ENCODE results near the gene IRX3. TPM values are rescaled to one million over a fixed set of nuclear protein-coding genes. Genes with fewer than 3 reads are reported as not detected.

The IRX3 gene
- total RNA-seq, 1 experiment from 2014 or later = not detected

DNA sequence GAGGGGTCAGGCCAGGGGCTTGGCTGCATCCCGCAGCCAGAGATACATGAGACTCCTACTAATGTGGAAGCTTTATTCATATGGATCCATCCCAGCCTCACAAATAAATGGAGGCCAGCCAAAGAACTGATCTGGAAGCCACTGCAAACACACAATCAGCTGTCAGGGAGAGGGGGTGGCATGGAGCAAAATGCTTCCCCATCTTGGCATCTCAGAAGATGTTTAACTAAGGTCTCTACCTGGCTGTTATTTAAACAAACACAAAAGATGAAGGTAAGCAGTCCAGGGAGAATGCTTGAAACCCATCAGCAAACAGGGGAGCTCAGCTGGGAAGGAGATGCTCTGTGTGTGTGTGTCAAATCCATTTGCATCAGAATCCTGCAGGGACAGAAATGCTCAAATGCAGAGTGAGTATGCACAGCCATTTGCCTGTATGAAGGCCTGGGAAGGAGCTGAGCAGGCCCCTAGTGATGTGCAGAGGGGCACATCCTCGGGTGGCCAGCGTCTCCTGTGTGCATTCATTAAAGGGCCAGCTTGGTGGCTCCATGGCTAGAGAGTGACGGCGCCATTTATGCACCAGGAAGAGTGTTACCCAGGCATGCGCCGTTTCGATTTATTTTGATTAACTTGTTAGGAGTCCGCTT, 34.2 kb upstream of the IRX3 start:
- Histone ChIP-seq H3K27me3 (ENCODE audit: low read length) (no peaks in the 10 kb centered on the region), H3K4me3 (ENCODE audit: low read length) (no peak overlapping the region), H4K20me1 (ENCODE audit: insufficient read depth, low read depth, low read length) (no peaks in the 10 kb centered on the region), H3K4me1 (ENCODE audit: low read length) (peaks cover 9% of the 10 kb centered on the region; the same call in 1 of the 2 replicates), H2AFZ (ENCODE audit: low read length) (no peak overlapping the region), H3K79me2 (ENCODE audit: low read length) (no peaks in the 10 kb centered on the region), H3K27ac (ENCODE audit: low read length) (no peak overlapping the region), H3K9me3 (ENCODE audit: low read length) (no peaks in the 10 kb centered on the region), H3K4me2 (ENCODE audit: low read depth, low read length, poor library complexity, severe bottlenecking) (no peak overlapping the region), H3K9ac (ENCODE audit: low read length) (no peak overlapping the region), H3K9me2 (replicated peaks; ENCODE audit: insufficient read depth, low read length) (no peaks in the 10 kb centered on the region), H3K36me3 (ENCODE audit: insufficient read depth, low read length) (no peaks in the 10 kb centered on the region)
- no peak for DNase-seq

DNA sequence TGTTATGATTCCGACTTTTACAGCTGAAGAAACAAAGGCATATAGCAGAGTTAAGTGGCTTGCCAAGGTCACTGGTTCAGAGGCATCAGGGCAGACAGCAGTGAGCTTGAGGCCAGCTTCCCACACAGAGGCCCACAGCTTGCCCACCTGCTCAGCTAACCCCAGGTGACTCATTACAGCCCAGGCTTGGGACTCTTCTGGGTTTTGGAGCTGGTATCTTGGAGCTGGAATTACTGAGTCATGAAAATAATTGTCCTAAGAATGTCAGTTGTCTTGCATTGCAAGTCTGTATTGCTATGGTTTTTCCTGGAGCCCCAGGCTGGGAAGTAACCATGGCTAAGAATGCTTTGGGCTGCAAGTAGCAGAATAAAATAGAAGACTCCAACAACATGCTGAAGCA, 32.4 kb upstream of the IRX3 start:
- Histone ChIP-seq H3K4me3 (ENCODE audit: low read length) (no peak overlapping the region), H4K20me1 (ENCODE audit: insufficient read depth, low read depth, low read length) (no peaks in the 10 kb centered on the region), H3K27ac (ENCODE audit: low read length) (no peak overlapping the region), H3K27me3 (ENCODE audit: low read length) (no peaks in the 10 kb centered on the region), H3K79me2 (ENCODE audit: low read length) (no peaks in the 10 kb centered on the region), H3K9me3 (ENCODE audit: low read length) (no peaks in the 10 kb centered on the region), H3K4me2 (ENCODE audit: low read depth, low read length, poor library complexity, severe bottlenecking) (no peak overlapping the region), H3K9me2 (replicated peaks; ENCODE audit: insufficient read depth, low read length) (no peaks in the 10 kb centered on the region), H3K4me1 (ENCODE audit: low read length) (peaks cover 9% of the 10 kb centered on the region; the same call in 1 of the 2 replicates), H3K9ac (ENCODE audit: low read length) (no peak overlapping the region), H3K36me3 (ENCODE audit: insufficient read depth, low read length) (no peaks in the 10 kb centered on the region), H2AFZ (ENCODE audit: low read length) (no peak overlapping the region)
- no peak for DNase-seq

DNA sequence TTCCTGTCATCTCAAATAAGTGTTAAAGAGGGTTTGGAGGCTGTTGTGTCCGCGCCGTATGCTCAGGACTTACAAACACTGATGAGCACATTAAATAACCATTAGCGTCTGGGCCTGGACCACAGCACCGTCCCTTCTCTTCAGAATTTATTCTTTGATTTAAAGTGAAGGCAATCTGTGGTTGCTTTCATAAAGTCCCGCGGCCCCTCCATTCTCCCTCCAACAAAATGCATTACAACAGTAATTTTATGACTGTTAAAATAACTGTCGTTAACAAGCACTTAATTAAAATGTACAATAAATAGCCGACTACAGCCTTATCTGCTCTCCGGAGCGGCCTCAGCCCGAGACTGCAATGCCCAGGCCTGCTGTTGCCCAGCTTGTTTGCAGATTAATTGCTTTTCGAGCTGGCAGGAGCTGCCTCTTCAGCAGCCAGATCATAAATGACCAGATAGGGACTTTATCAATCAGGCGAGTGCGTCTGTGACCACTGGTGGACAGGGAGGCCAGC, 30.6 kb upstream of the IRX3 start:
- Histone ChIP-seq H3K4me1 (ENCODE audit: low read length) (peaks cover 9% of the 10 kb centered on the region; the same call in 1 of the 2 replicates), H3K9me2 (replicated peaks; ENCODE audit: insufficient read depth, low read length) (no peaks in the 10 kb centered on the region), H3K79me2 (ENCODE audit: low read length) (no peaks in the 10 kb centered on the region), H3K4me3 (ENCODE audit: low read length) (no peak overlapping the region), H3K9me3 (ENCODE audit: low read length) (no peaks in the 10 kb centered on the region), H3K27ac (ENCODE audit: low read length) (no peak overlapping the region), H4K20me1 (ENCODE audit: insufficient read depth, low read depth, low read length) (no peaks in the 10 kb centered on the region), H3K27me3 (ENCODE audit: low read length) (no peaks in the 10 kb centered on the region), H3K9ac (ENCODE audit: low read length) (no peak overlapping the region), H2AFZ (ENCODE audit: low read length) (no peak overlapping the region), H3K4me2 (ENCODE audit: low read depth, low read length, poor library complexity, severe bottlenecking) (no peak overlapping the region), H3K36me3 (ENCODE audit: insufficient read depth, low read length) (no peaks in the 10 kb centered on the region)
- DNase-seq = no peak

DNA sequence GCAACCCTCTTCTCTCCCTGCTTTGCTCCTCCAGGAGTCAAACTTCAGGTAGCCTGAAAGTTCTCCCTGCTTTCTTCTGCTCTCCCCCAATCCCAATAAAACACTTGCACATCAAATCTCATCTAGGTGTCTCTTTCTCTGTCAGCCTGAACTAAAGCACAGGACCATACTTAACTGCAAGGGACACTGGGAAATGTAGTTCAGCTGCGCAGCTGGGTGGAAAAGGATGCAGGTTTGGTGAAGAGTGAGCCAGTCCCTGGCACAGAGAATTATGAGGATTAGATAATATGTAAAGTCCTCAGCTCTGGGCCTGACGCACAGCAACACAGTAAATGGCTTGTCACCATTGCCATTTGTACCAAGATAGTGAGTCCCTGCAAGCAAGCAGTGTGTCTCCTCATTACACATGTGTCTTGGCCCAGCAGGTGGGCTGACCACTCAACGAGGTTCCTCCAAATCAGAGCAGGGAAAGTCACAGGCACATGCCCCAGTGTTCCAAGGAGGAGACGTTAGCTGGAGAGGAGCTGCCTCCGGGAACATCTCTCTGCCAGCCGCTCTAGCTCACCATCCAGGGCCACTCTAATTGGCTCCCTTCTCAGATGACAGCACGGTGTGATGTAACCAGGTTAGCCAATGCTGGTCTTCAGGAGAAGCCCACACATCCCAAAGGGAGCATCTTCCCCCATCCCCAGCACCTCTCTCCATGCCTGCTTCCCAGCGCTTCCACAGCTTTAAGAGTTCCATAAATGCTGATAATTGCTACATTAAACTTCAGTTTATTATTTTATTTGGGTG, 29.7 kb upstream of the IRX3 start:
- Histone ChIP-seq H3K4me1 (ENCODE audit: low read length) (peaks cover 9% of the 10 kb centered on the region; the same call in 1 of the 2 replicates), H3K27me3 (ENCODE audit: low read length) (no peaks in the 10 kb centered on the region), H3K4me2 (ENCODE audit: low read depth, low read length, poor library complexity, severe bottlenecking) (no peak overlapping the region), H3K9me2 (replicated peaks; ENCODE audit: insufficient read depth, low read length) (no peaks in the 10 kb centered on the region), H3K79me2 (ENCODE audit: low read length) (no peaks in the 10 kb centered on the region), H3K9ac (ENCODE audit: low read length) (no peak overlapping the region), H3K4me3 (ENCODE audit: low read length) (no peak overlapping the region), H4K20me1 (ENCODE audit: insufficient read depth, low read depth, low read length) (no peaks in the 10 kb centered on the region), H3K9me3 (ENCODE audit: low read length) (no peaks in the 10 kb centered on the region), H3K27ac (ENCODE audit: low read length) (no peak overlapping the region), H2AFZ (ENCODE audit: low read length) (no peak overlapping the region), H3K36me3 (ENCODE audit: insufficient read depth, low read length) (no peaks in the 10 kb centered on the region)
- no peak for DNase-seq

DNA sequence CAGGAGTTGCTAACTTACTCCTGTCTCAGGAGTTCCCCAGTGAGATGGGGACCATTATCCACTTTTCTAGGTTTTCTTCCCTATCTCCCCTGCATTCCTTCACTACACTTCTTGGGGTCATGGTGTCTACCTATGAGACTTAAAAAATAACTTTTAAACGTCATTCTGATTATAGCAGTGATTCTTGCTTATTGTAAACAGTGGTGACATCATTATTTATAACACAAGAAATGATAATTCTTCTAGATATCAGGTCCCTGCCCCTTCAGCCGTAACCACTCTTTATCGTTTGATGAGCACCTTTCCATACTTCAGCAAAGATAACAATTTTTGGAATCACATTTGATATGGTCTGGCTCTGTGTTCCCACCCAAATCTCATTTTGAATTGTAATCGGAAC, 27.2 kb upstream of the IRX3 start:
- Histone ChIP-seq H4K20me1 (ENCODE audit: insufficient read depth, low read depth, low read length) (no peaks in the 10 kb centered on the region), H3K79me2 (ENCODE audit: low read length) (no peaks in the 10 kb centered on the region), H3K4me1 (ENCODE audit: low read length) (no peaks in the 10 kb centered on the region), H3K36me3 (ENCODE audit: insufficient read depth, low read length) (no peaks in the 10 kb centered on the region), H3K9me3 (ENCODE audit: low read length) (no peaks in the 10 kb centered on the region), H2AFZ (ENCODE audit: low read length) (no peak overlapping the region), H3K4me3 (ENCODE audit: low read length) (no peak overlapping the region), H3K27ac (ENCODE audit: low read length) (no peak overlapping the region), H3K4me2 (ENCODE audit: low read depth, low read length, poor library complexity, severe bottlenecking) (no peak overlapping the region), H3K27me3 (ENCODE audit: low read length) (no peaks in the 10 kb centered on the region), H3K9me2 (replicated peaks; ENCODE audit: insufficient read depth, low read length) (no peaks in the 10 kb centered on the region), H3K9ac (ENCODE audit: low read length) (no peak overlapping the region)
- no peak for DNase-seq

DNA sequence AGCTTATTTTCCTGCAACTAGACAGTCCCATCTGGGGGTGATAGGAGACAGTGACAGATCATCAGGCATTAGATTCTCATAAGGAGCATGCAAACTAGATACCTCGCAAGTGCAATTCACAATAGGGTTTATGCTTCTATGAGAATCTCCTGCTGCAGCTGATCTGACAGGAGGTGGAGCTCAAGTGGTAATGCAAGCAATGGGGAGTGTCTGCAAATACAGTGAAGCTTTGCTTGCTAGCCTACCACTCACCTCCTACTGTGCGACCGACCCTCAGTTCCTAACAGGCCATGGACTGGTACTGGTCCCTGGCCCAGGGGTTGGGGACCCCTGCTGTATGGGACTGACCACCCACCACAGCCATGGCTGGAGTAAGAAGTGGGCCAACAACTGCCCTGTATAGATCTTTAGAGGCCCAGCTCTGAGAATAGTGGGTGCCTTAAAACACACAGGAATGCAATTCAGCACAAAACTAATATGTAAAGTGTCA, 26.0 kb upstream of the IRX3 start:
- Histone ChIP-seq H3K79me2 (ENCODE audit: low read length) (no peaks in the 10 kb centered on the region), H2AFZ (ENCODE audit: low read length) (no peak overlapping the region), H3K9me2 (replicated peaks; ENCODE audit: insufficient read depth, low read length) (no peaks in the 10 kb centered on the region), H3K27ac (ENCODE audit: low read length) (no peak overlapping the region), H3K4me2 (ENCODE audit: low read depth, low read length, poor library complexity, severe bottlenecking) (no peak overlapping the region), H3K4me3 (ENCODE audit: low read length) (no peak overlapping the region), H3K4me1 (ENCODE audit: low read length) (no peaks in the 10 kb centered on the region), H3K9me3 (ENCODE audit: low read length) (no peaks in the 10 kb centered on the region), H3K9ac (ENCODE audit: low read length) (no peak overlapping the region), H3K27me3 (ENCODE audit: low read length) (no peaks in the 10 kb centered on the region), H4K20me1 (ENCODE audit: insufficient read depth, low read depth, low read length) (no peaks in the 10 kb centered on the region), H3K36me3 (ENCODE audit: insufficient read depth, low read length) (no peaks in the 10 kb centered on the region)
- no peak for DNase-seq

DNA sequence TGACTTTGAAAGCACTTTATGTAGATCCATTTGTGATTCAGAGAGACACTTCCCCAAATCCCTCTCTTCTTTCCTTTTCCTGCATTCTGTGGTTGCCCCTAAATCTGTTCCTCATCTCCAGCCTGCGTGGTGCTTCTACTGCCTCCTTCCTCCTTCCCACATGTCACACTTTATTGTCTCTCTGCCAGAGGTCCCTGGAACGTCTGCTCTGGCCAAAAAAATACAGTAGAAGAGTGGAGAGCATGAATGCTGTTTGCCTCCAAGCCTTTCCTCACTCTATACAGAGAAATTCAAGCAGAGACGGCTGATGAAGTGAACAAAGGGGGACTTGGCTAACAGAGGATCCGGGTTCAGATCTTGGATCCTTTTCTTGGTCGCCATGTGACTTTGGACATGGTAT, 22.8 kb upstream of the IRX3 start:
- no peaks in the 10 kb centered on the region for H3K9me2 ChIP-seq (replicated peaks; ENCODE audit: insufficient read depth, low read length)
- H4K20me1 ChIP-seq (ENCODE audit: insufficient read depth, low read depth, low read length) = no peaks in the 10 kb centered on the region
- H3K9ac ChIP-seq (ENCODE audit: low read length) = no peak overlapping the region
- H3K36me3 ChIP-seq (ENCODE audit: insufficient read depth, low read length) = no peaks in the 10 kb centered on the region
- H2AFZ ChIP-seq (ENCODE audit: low read length) = no peak overlapping the region
- DNase-seq = no peak
- H3K4me3 ChIP-seq (ENCODE audit: low read length) = no peak overlapping the region
- no peaks in the 10 kb centered on the region for H3K79me2 ChIP-seq (ENCODE audit: low read length)
- H3K4me2 ChIP-seq (ENCODE audit: low read depth, low read length, poor library complexity, severe bottlenecking) = no peak overlapping the region
- H3K9me3 ChIP-seq (ENCODE audit: low read length) = no peaks in the 10 kb centered on the region
- no peak overlapping the region for H3K27ac ChIP-seq (ENCODE audit: low read length)
- H3K27me3 ChIP-seq (ENCODE audit: low read length) = no peaks in the 10 kb centered on the region
- no peaks in the 10 kb centered on the region for H3K4me1 ChIP-seq (ENCODE audit: low read length)

DNA sequence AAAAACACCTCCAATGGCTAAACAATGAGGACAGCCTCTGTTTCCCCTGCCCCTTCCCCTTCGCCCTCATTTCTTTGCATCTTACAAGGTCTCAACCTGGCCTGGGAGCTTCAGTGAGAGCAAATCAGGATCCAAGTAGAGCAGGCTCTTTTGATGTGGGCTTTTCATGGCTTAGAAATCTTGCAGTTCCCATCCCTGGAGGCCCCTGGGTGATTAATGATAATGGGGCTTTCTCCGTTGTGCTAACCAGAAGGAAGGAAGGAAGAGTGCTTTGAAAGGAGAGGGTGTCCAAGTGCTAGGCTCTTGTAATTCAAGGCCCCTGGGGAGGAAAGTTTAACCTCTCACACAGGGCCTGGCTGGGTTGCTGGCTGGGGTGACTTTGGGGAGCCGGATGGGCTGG, 18.5 kb upstream of the IRX3 start:
- Histone ChIP-seq H3K4me3 (ENCODE audit: low read length) (no peak overlapping the region), H3K9me3 (ENCODE audit: low read length) (no peaks in the 10 kb centered on the region), H3K4me1 (ENCODE audit: low read length) (no peaks in the 10 kb centered on the region), H3K79me2 (ENCODE audit: low read length) (no peaks in the 10 kb centered on the region), H3K27ac (ENCODE audit: low read length) (no peak overlapping the region), H3K9me2 (replicated peaks; ENCODE audit: insufficient read depth, low read length) (no peaks in the 10 kb centered on the region), H3K4me2 (ENCODE audit: low read depth, low read length, poor library complexity, severe bottlenecking) (no peak overlapping the region), H2AFZ (ENCODE audit: low read length) (no peak overlapping the region), H3K27me3 (ENCODE audit: low read length) (no peaks in the 10 kb centered on the region), H3K9ac (ENCODE audit: low read length) (no peak overlapping the region), H3K36me3 (ENCODE audit: insufficient read depth, low read length) (no peaks in the 10 kb centered on the region), H4K20me1 (ENCODE audit: insufficient read depth, low read depth, low read length) (no peaks in the 10 kb centered on the region)
- DNase-seq = no peak
